Fibroblast of lung (primary cell): Measurements from ENCODE around the gene HAPLN2. TPM values are rescaled to one million over a fixed set of nuclear protein-coding genes. Genes with fewer than 3 reads are reported as not detected.
"Not testable (repeated sequence)": the region's sequence is repeated elsewhere in the genome, so short reads cannot be mapped to it uniquely, and the experiment has no call there.

ENCODE experiments used
- DNase-seq, 2 donors: peaks; one replicate each; pipeline versions ENCODE4 v3.0.0 to v3.0.0-alpha.2; 2010; ENCODE audit warnings: low read depth in 2 of 2
- H2AFZ ChIP-seq: 2 replicates; pipeline ENCODE4 v1.5.1; 2012; ENCODE audit warnings: low read length, control low read depth, inconsistent platforms
- H3K27ac ChIP-seq: 2 replicates; pipeline ENCODE4 v1.5.1; 2011; ENCODE audit warnings: low read length, control low read depth; ENCODE audit not compliant: insufficient read depth
- H3K27me3 ChIP-seq: 2 replicates; pipeline ENCODE4 v1.5.1; 2011; ENCODE audit warnings: mild to moderate bottlenecking, low read length; ENCODE audit not compliant: control insufficient read depth, insufficient read depth
- H3K36me3 ChIP-seq: 2 replicates; pipeline ENCODE4 v1.5.1; 2011; ENCODE audit warnings: low read length; ENCODE audit not compliant: control insufficient read depth, insufficient read depth
- H3K4me1 ChIP-seq: 2 replicates; pipeline ENCODE4 v1.5.1; 2011; ENCODE audit warnings: low read length; ENCODE audit not compliant: control insufficient read depth, insufficient read depth; ENCODE audit errors: extremely low read depth
- H3K4me2 ChIP-seq: 2 replicates; pipeline ENCODE4 v1.5.1; 2011; ENCODE audit warnings: low read length, control low read depth; ENCODE audit not compliant: insufficient read depth; ENCODE audit errors: extremely low read depth
- H3K4me3 ChIP-seq, 4 experiments: fragments of 200-600 bp in 1 of 4; sonication (generic) in 1 of 4; replicated peaks in 1 of 4; 2 replicates each; pipeline ENCODE4 v1.5.1; 2011 to 2016; ENCODE audit warnings: low read length in 4 of 4, low read depth in 3 of 4, mild to moderate bottlenecking in 3 of 4, control low read depth in 2 of 4, inconsistent platforms in 1 of 4, mixed read lengths in 1 of 4; ENCODE audit not compliant: insufficient read depth in 1 of 4; ENCODE audit errors: control extremely low read depth in 1 of 4
- H3K79me2 ChIP-seq: 2 replicates; pipeline ENCODE4 v1.5.1; 2012; ENCODE audit warnings: mild to moderate bottlenecking, low read length, inconsistent platforms; ENCODE audit not compliant: control insufficient read depth, insufficient read depth
- H3K9ac ChIP-seq: 2 replicates; pipeline ENCODE4 v1.5.1; 2011; ENCODE audit warnings: mild to moderate bottlenecking, low read length, control low read depth; ENCODE audit not compliant: insufficient read depth
- H3K9me3 ChIP-seq: 2 replicates; pipeline ENCODE4 v1.5.1; 2012; ENCODE audit warnings: low read depth, low read length; ENCODE audit not compliant: control insufficient read depth, insufficient read depth
- H4K20me1 ChIP-seq: 2 replicates; pipeline ENCODE4 v1.5.1; 2011; ENCODE audit warnings: low read length; ENCODE audit not compliant: control insufficient read depth, insufficient read depth; ENCODE audit errors: extremely low read depth
- EZH2 ChIP-seq: IDR thresholded peaks from 2 replicates; pipeline ENCODE4 v1.5.1; 2012; ENCODE audit warnings: low read length, control low read depth, mild to moderate bottlenecking; ENCODE audit errors: missing control alignments
- polyA plus RNA-seq, 2 donors: library from polyadenylated mRNA; depleted of rRNA in 1 of 2; stranded (reverse) in 1 of 2; unstranded in 1 of 2; fragments of >200 nt; gene quantifications; 2 replicates each; pipeline ENCODE4 v1.2.1, GENCODE V29; 2011 to 2012; ENCODE audit warnings: missing spikeins in 1 of 2
- total RNA-seq: library from RNA; depleted of rRNA; stranded (reverse); fragments of >200 nt; gene quantifications from 2 replicates; pipeline ENCODE4 v1.2.1, GENCODE V29; 2014
- TF ChIP-seq, protein P1 (sequence below), 2 donors: IDR thresholded peaks in 1 of 2; conservative IDR thresholded peaks in 1 of 2; 1 replicate in 1 of 2; 2 replicates in 1 of 2; pipeline ENCODE4 v1.5.1; 2011 to 2012; ENCODE audit warnings: low read length in 2 of 2, control low read depth in 1 of 2, inconsistent platforms in 1 of 2, low read depth in 1 of 2, mild to moderate bottlenecking in 1 of 2

The HAPLN2 gene
- total and polyA plus RNA-seq, 2 donors (not counting 1 experiment from before 2014, with no cell fraction given), result not detected

DNA sequence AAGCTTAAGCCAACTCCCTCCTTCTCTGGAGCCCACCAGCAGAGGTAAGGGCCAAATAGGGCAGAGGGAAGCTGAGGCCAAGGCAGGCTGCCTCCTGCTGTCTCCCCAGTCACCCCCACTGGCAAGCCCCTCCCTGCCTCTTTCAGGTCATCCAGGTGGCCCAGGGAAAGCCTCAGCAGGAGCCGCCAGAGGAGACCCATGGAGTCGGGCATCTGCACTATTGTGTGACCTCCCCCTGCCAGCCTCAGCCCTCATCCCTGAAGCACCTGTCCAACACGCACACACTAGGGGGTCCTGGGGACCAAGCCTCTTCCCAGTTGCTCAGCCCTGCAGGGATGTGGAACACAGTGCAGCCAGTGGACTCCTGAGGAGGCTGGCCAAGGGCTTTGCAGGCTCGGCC lies 32.9 kb upstream of the HAPLN2 start:
- Histone ChIP-seq H3K4me1 (no peaks in the 10 kb centered on the region), H2AFZ (no peak overlapping the region), H3K79me2 (no peaks in the 10 kb centered on the region), H3K27me3 (peaks cover 4% of the 10 kb centered on the region), H3K36me3 (no peaks in the 10 kb centered on the region), H3K4me2 (no peak overlapping the region), H3K9ac (no peak overlapping the region), H3K27ac (no peak overlapping the region), H4K20me1 (no peaks in the 10 kb centered on the region), H3K4me3 (no peak overlapping the region), H3K9me3 (no peaks in the 10 kb centered on the region)
- TF ChIP-seq, protein P1, sequence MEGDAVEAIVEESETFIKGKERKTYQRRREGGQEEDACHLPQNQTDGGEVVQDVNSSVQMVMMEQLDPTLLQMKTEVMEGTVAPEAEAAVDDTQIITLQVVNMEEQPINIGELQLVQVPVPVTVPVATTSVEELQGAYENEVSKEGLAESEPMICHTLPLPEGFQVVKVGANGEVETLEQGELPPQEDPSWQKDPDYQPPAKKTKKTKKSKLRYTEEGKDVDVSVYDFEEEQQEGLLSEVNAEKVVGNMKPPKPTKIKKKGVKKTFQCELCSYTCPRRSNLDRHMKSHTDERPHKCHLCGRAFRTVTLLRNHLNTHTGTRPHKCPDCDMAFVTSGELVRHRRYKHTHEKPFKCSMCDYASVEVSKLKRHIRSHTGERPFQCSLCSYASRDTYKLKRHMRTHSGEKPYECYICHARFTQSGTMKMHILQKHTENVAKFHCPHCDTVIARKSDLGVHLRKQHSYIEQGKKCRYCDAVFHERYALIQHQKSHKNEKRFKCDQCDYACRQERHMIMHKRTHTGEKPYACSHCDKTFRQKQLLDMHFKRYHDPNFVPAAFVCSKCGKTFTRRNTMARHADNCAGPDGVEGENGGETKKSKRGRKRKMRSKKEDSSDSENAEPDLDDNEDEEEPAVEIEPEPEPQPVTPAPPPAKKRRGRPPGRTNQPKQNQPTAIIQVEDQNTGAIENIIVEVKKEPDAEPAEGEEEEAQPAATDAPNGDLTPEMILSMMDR (conservative IDR thresholded peaks at IDR 0.05 in 1 of 2, IDR thresholded peaks at IDR 0.05 in 1 of 2; ENCODE audit: low read depth in 1 of 2, low read length in 2 of 2), result no peak
- TF ChIP-seq EZH2, result no peak
- no peak for DNase-seq

DNA sequence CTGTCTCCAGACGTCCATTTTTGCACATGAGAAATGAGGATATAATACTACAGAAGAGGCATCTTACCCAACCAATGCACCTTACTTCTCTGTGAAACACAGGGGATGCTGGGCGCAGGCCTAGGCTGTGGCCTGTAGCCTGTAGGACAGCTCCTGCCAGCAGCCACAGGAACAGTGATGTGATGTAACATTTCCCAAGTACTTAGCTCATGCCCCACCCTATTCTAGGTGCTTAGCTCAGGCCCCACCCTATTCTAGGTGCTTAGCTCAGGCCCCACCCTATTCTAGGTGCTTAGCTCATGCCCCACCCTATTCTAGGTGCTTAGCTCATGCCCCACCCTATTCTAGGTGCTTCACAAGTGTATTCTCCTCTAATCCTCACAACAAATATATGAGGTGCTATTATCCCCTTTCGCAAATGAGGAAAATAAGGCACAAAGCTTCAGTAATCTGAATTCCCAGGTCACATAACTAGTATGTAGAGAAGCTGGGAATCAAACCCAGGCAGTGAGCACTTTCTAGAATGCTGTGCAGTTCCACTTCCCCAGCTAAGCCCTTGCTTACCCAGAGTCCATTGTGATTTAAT lies 32.2 kb upstream of the HAPLN2 start:
- Histone ChIP-seq H3K4me1 (no peaks in the 10 kb centered on the region), H3K4me3 (no peak overlapping the region), H4K20me1 (no peaks in the 10 kb centered on the region), H3K36me3 (no peaks in the 10 kb centered on the region), H3K9me3 (no peaks in the 10 kb centered on the region), H3K79me2 (peaks cover under 1% of the 10 kb centered on the region), H2AFZ (no peak overlapping the region), H3K27ac (no peak overlapping the region), H3K4me2 (no peak overlapping the region), H3K27me3 (peaks cover 4% of the 10 kb centered on the region), H3K9ac (no peak overlapping the region)
- TF ChIP-seq, protein P1 (conservative IDR thresholded peaks at IDR 0.05 in 1 of 2, IDR thresholded peaks at IDR 0.05 in 1 of 2; ENCODE audit: low read depth in 1 of 2, low read length in 2 of 2), result no peak
- TF ChIP-seq EZH2, result no peak
- no peak for DNase-seq

DNA sequence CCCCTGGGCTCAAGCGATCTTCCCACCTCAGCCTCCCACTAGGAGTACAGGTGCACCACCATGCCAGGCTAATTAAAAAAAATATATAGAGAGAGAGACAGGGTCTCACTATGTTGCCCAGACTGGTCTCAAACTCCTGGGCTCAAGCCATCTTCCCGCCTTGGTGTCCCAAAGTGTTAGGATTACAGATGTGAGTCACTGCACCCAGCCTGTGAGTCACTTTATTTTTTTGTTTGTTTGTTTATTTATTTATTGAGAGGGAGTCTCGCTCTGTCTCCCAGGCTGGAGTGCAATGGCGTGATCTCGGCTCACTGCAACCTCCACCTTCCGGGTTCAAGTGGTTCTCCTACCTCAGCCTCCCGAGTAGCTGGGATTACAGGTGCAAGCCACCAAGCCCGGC lies 31.3 kb upstream of the HAPLN2 start:
- not testable (repeated sequence) for H3K9me3 ChIP-seq, H3K27ac ChIP-seq, H3K4me3 ChIP-seq, H3K36me3 ChIP-seq, H3K4me2 ChIP-seq, H4K20me1 ChIP-seq, H2AFZ ChIP-seq, H3K9ac ChIP-seq, H3K27me3 ChIP-seq, DNase-seq, H3K79me2 ChIP-seq, H3K4me1 ChIP-seq
